GM10847 (cell line): ENCODE data around the gene SORCS1.

Experiments
- POLR2A ChIP-seq: IDR thresholded peaks from 2 replicates; pipeline ENCODE4 v1.6.1; 2011; ENCODE audit not compliant: insufficient read length; ENCODE audit errors: extremely low read depth

The SORCS1 gene

GRCh38 chr10:106712988-106713387 is 451.5 kb downstream of the SORCS1 start:
- TF ChIP-seq POLR2A = no peak

GRCh38 chr10:106711313-106711906 is 453.1 kb downstream of the SORCS1 start:
- TF ChIP-seq POLR2A = no peak

GRCh38 chr10:106708506-106708905 is 456.0 kb downstream of the SORCS1 start:
- TF ChIP-seq POLR2A = no peak

GRCh38 chr10:106707657-106708056 is 456.8 kb downstream of the SORCS1 start:
- no peak for TF ChIP-seq POLR2A

- no peak for TF ChIP-seq POLR2A
These were observed 458.4 kb downstream of the SORCS1 start for GRCh38 chr10:106706127-106706526.

GRCh38 chr10:106705681-106706100 is 458.8 kb downstream of the SORCS1 start:
- no peak for TF ChIP-seq POLR2A

- TF ChIP-seq POLR2A = no peak
These were observed 468.3 kb downstream of the SORCS1 start for GRCh38 chr10:106696239-106696638.

- no peak for TF ChIP-seq POLR2A
These were observed 469.8 kb downstream of the SORCS1 start for GRCh38 chr10:106694696-106695095.

GRCh38 chr10:106682175-106682574 is 482.3 kb downstream of the SORCS1 start:
- no peak for TF ChIP-seq POLR2A

- no peak for TF ChIP-seq POLR2A
These were observed 484.4 kb downstream of the SORCS1 start for GRCh38 chr10:106680061-106680460.

- no peak for TF ChIP-seq POLR2A
These were observed 485.2 kb downstream of the SORCS1 start for GRCh38 chr10:106679314-106679713.

GRCh38 chr10:106672517-106673175 is 491.9 kb downstream of the SORCS1 start:
- TF ChIP-seq POLR2A = no peak

GRCh38 chr10:106661767-106662140 is 502.8 kb downstream of the SORCS1 start:
- TF ChIP-seq POLR2A = no peak

GRCh38 chr10:106661133-106661766 is 503.3 kb downstream of the SORCS1 start:
- TF ChIP-seq POLR2A = no peak

GRCh38 chr10:106660550-106660949 is 504.0 kb downstream of the SORCS1 start:
- no peak for TF ChIP-seq POLR2A

- no peak for TF ChIP-seq POLR2A
These were observed 508.9 kb downstream of the SORCS1 start for GRCh38 chr10:106655636-106656035.
